IMR-90 (cell line): ENCODE results near the gene CCDC88B. TPM values are rescaled to one million over a fixed set of nuclear protein-coding genes. Genes with fewer than 3 reads are reported as not detected.

Source experiments
- ATAC-seq: fragments of 200-7000 bp; cut with Tn5 transposase; 2 replicates; pipeline ENCODE4 v1.9.1; 2020; ENCODE audit warnings: low read depth, mild to moderate bottlenecking, moderate library complexity
- BruUV-seq: library from RNA; stranded (reverse); fragments of 400-500 nt; replicated peaks from 2 replicates; lab custom pipeline; 2021; lab: Mats Ljungman, UMichigan
- CTCF ChIA-PET: fragments of 300-600 bp; formaldehyde crosslinking; extraction: SDS; loops from one replicate; lab custom pipeline; 2021; ENCODE audit warnings: antibody characterized with exemption; lab: Yijun Ruan, JAX
- POLR2A ChIA-PET: fragments of 300-600 bp; sonication (Branson Sonifier 250); formaldehyde crosslinking; loops from one replicate; lab custom pipeline; 2022; ENCODE audit warnings: antibody characterized with exemption; ENCODE audit not compliant: unreplicated experiment; lab: Charles Lee
- DNase-seq: peaks from one replicate; pipeline ENCODE4 v3.0.0; 2013
- H2AFZ ChIP-seq: replicated peaks from 2 replicates; pipeline ENCODE3; 2013; ENCODE audit warnings: low read length, mild to moderate bottlenecking; ENCODE audit not compliant: poor library complexity
- H2AK5ac ChIP-seq: 2 replicates; pipeline ENCODE4 v1.6.1; 2013; ENCODE audit warnings: low read depth, low read length, inconsistent platforms
- H2AK9ac ChIP-seq: replicated peaks from 2 replicates; pipeline ENCODE3; 2013; ENCODE audit warnings: mild to moderate bottlenecking, low read depth, low read length, moderate library complexity; ENCODE audit not compliant: poor library complexity
- H2BK120ac ChIP-seq: 2 replicates; pipeline ENCODE4 v1.6.1; 2013; ENCODE audit warnings: low read depth, low read length, inconsistent platforms
- H2BK15ac ChIP-seq: 3 replicates; pipeline ENCODE4 v1.6.1; 2013; ENCODE audit warnings: low read depth, low read length, inconsistent platforms
- H2BK20ac ChIP-seq: 2 replicates; pipeline ENCODE4 v1.6.1; 2013; ENCODE audit warnings: low read depth, mild to moderate bottlenecking, inconsistent platforms, low read length, moderate library complexity
- H2BK5ac ChIP-seq: 2 replicates; pipeline ENCODE4 v1.6.1; 2013; ENCODE audit warnings: mild to moderate bottlenecking, low read depth, low read length, inconsistent platforms; ENCODE audit not compliant: poor library complexity, severe bottlenecking
- H3K14ac ChIP-seq: replicated peaks from 2 replicates; pipeline ENCODE4 v1.6.1; 2013; ENCODE audit warnings: low read depth, low read length, inconsistent platforms
- H3K18ac ChIP-seq: 2 replicates; pipeline ENCODE4 v1.6.1; 2013; ENCODE audit warnings: low read depth, low read length, control low read depth
- H3K23ac ChIP-seq: 2 replicates; pipeline ENCODE4 v1.6.1; 2013; ENCODE audit warnings: low read depth, low read length, inconsistent platforms
- H3K27ac ChIP-seq: 2 replicates; pipeline ENCODE4 v1.5.1; 2013; ENCODE audit warnings: mild to moderate bottlenecking, control low read depth, low read length; ENCODE audit not compliant: insufficient read depth
- H3K27me3 ChIP-seq: 2 replicates; pipeline ENCODE4 v1.6.1; 2013; ENCODE audit warnings: low read length; ENCODE audit not compliant: control insufficient read depth, insufficient read depth
- H3K36me3 ChIP-seq: 2 replicates; pipeline ENCODE4 v1.6.1; 2013; ENCODE audit warnings: low read length, mixed read lengths; ENCODE audit not compliant: control insufficient read depth, insufficient read depth
- H3K4ac ChIP-seq: 2 replicates; pipeline ENCODE4 v1.6.1; 2013; ENCODE audit warnings: low read depth, low read length, inconsistent platforms
- H3K4me1 ChIP-seq: 2 replicates; pipeline ENCODE4 v1.6.1; 2013; ENCODE audit warnings: low read length, mixed read lengths; ENCODE audit not compliant: control insufficient read depth, insufficient read depth
- H3K4me2 ChIP-seq: 2 replicates; pipeline ENCODE4 v1.6.1; 2013; ENCODE audit warnings: low read depth, mild to moderate bottlenecking, control low read depth, low read length, moderate library complexity
- H3K4me3 ChIP-seq: 2 replicates; pipeline ENCODE4 v1.5.1; 2013; ENCODE audit warnings: low read depth, mild to moderate bottlenecking, control low read depth, low read length, moderate library complexity; ENCODE audit not compliant: insufficient read depth
- H3K56ac ChIP-seq: 2 replicates; pipeline ENCODE4 v1.6.1; 2013; ENCODE audit warnings: low read length, inconsistent platforms; ENCODE audit not compliant: insufficient read depth; ENCODE audit errors: extremely low read depth
- H3K79me1 ChIP-seq, 2 experiments: 2 replicates each; pipeline ENCODE4 v1.6.1; 2013; ENCODE audit warnings: low read length in 2 of 2, inconsistent platforms in 1 of 2, low read depth in 1 of 2
- H3K9ac ChIP-seq: 2 replicates; pipeline ENCODE4 v1.6.1; 2013; ENCODE audit warnings: low read depth, low read length, control low read depth
- H3K9me1 ChIP-seq: 2 replicates; pipeline ENCODE4 v1.6.1; 2013; ENCODE audit warnings: low read length, inconsistent platforms; ENCODE audit not compliant: insufficient read depth
- H3K9me3 ChIP-seq: 2 replicates; pipeline ENCODE4 v1.6.1; 2013; ENCODE audit warnings: low read length; ENCODE audit not compliant: control insufficient read depth, insufficient read depth
- H4K20me1 ChIP-seq: 2 replicates; pipeline ENCODE4 v1.6.1; 2013; ENCODE audit warnings: low read length, inconsistent platforms; ENCODE audit not compliant: insufficient read depth
- H4K5ac ChIP-seq: 2 replicates; pipeline ENCODE4 v1.6.1; 2013; ENCODE audit warnings: mild to moderate bottlenecking, low read depth, low read length, control low read depth
- H4K8ac ChIP-seq, 2 experiments: 2 replicates each; pipeline ENCODE4 v1.6.1; 2013; ENCODE audit warnings: low read depth in 2 of 2, low read length in 2 of 2, control low read depth in 1 of 2, inconsistent platforms in 1 of 2
- H4K91ac ChIP-seq: 2 replicates; pipeline ENCODE4 v1.6.1; 2013; ENCODE audit warnings: low read depth, low read length, inconsistent platforms; ENCODE audit not compliant: insufficient read depth
- ELK1 ChIP-seq: fragments of 150-350 bp; IDR thresholded peaks from 2 replicates; pipeline ENCODE4 v1.6.1; 2016; ENCODE audit warnings: low read depth, mild to moderate bottlenecking, low read length, moderate library complexity, borderline replicate concordance
- FOS ChIP-seq: fragments of 150-350 bp; IDR thresholded peaks from 2 replicates; pipeline ENCODE4 v1.6.1; 2016; ENCODE audit warnings: low read depth, low read length
- MXI1 ChIP-seq: IDR thresholded peaks from 2 replicates; pipeline ENCODE4 v1.6.1; 2012; ENCODE audit warnings: low read depth, mild to moderate bottlenecking, low read length, moderate library complexity, borderline replicate concordance
- RFX5 ChIP-seq: IDR thresholded peaks from 2 replicates; pipeline ENCODE4 v1.8.0; 2012; ENCODE audit warnings: low read depth, mild to moderate bottlenecking, low read length, moderate library complexity
- WGBS, 2 experiments: methylation state at CpG; one replicate each; pipeline versions ENCODE4 v1.1.5 to v1.1.7; 2013; ENCODE audit warnings: missing lambda C conversion rate in 2 of 2; ENCODE audit not compliant: insufficient read length in 1 of 2; ENCODE audit errors: extremely low coverage in 2 of 2; 5-methylcytosine and 5-hydroxymethylcytosine counted together
- dilution Hi-C: fragments of 300-500 bp; cut with HindIII; formaldehyde crosslinking; loops from one replicate; pipeline ENCODE4 v1.14.3; 2018; ENCODE audit warnings: low sequenced_read_pairs; ENCODE audit not compliant: unreplicated experiment
- in situ Hi-C: fragments of 300-500 bp; cut with MboI; formaldehyde crosslinking; loops from 3 replicates; pipeline ENCODE4 v1.14.3; 2019; ENCODE audit warnings: low sequenced_read_pairs, inconsistent platforms, mixed read lengths
- intact Hi-C: fragments of 100-400 bp; cut with micrococcal nuclease; formaldehyde crosslinking; loops from 2 replicates; pipeline ENCODE4 v1.10.0; 2022
- polyA plus RNA-seq, 3 experiments: library from polyadenylated mRNA; depleted of rRNA; stranded (reverse); fragments of >200 nt; gene quantifications; 2 replicates each; pipeline ENCODE4 v1.2.3, GENCODE V29; 2012; ENCODE audit warnings: low replicate concordance in 1 of 3
- total RNA-seq: library from RNA; depleted of rRNA; stranded (reverse); fragments of >200 nt; gene quantifications from 2 replicates; pipeline ENCODE4 v1.2.3, GENCODE V29; 2012

Gene CCDC88B
- total and polyA plus RNA-seq, 2 of the 4 experiments (the other 2 are of a cell fraction) = 1.3 to 2.5 TPM

GRCh38 chr11:64352995-64353714, 13.2 kb downstream of the CCDC88B start:
- peaks cover 9% of the 10 kb centered on the region; the same call in 1 of the 2 replicates for H3K9me1 ChIP-seq
- H3K14ac ChIP-seq = no peak overlapping the region
- no peak overlapping the region for H2AFZ ChIP-seq
- no peak overlapping the region for H3K4ac ChIP-seq
- dilution Hi-C loops (no loop called here), intact Hi-C loops (no loop called here), in situ Hi-C loops (no loop called here)
- H2BK5ac ChIP-seq = no peak overlapping the region
- H3K9me3 ChIP-seq = no peaks in the 10 kb centered on the region
- no peaks in the 10 kb centered on the region for H3K27me3 ChIP-seq
- no peak overlapping the region for H3K4me3 ChIP-seq
- CTCF ChIA-PET = interaction anchor here (0.6 to 1.1 kb wide), 2 partner anchors 52 to 335 kb away, joined by 3 read pairs; partner anchors contain the start of gene CATSPERZ
- no peak for DNase-seq
- no peak overlapping the region for H3K23ac ChIP-seq
- H3K56ac ChIP-seq = no peak overlapping the region
- POLR2A ChIA-PET = no interaction called here
- BruUV-seq = no TSS peak
- H3K9ac ChIP-seq = no peak overlapping the region
- no peak overlapping the region for H2BK20ac ChIP-seq
- no peak for ATAC-seq
- no peak overlapping the region for H2BK15ac ChIP-seq
- no peaks in the 10 kb centered on the region for H3K36me3 ChIP-seq
- no peak overlapping the region for H4K91ac ChIP-seq
- H2BK120ac ChIP-seq = no peak overlapping the region
- no peak overlapping the region for H3K18ac ChIP-seq
- H4K20me1 ChIP-seq = no peaks in the 10 kb centered on the region
- 82% methylated on average over 23 of the region's 34 CpGs; no CpG with 5 or more reads in 1 of the 2 experiments for WGBS, 2 experiments
- no peak overlapping the region for H4K8ac ChIP-seq
- H2AK9ac ChIP-seq = no peak overlapping the region
- no peak overlapping the region for H2AK5ac ChIP-seq
- no peak overlapping the region for H3K4me2 ChIP-seq
- no peak overlapping the region for H4K5ac ChIP-seq
- no peak overlapping the region for H3K27ac ChIP-seq
- no peak for TF ChIP-seq MXI1
- no peak for TF ChIP-seq FOS
- TF ChIP-seq ELK1 = no peak
- TF ChIP-seq RFX5 = no peak
- peaks cover 0 to 11% of the 10 kb centered on the region in 2 experiments; a peak in 3 of 4 replicates for H3K79me1 ChIP-seq
- peaks cover 14% of the 10 kb centered on the region for H3K4me1 ChIP-seq
